Daoy (cell line): Measurements from ENCODE around the gene SLC25A33. TPM values are rescaled to one million over a fixed set of nuclear protein-coding genes. Genes with fewer than 3 reads are reported as not detected.
"Not testable (repeated sequence)": the region's sequence is repeated elsewhere in the genome, so short reads cannot be mapped to it uniquely, and the experiment has no call there.

Experiments
- DNase-seq: peaks from one replicate; pipeline ENCODE4 v3.0.0-alpha.2; 2015; ENCODE audit warnings: low read depth
- total RNA-seq: library from RNA; depleted of rRNA; stranded (reverse); fragments of >200 nt; shearing (Covaris generic); gene quantifications from 2 replicates; pipeline ENCODE4 v1.2.3, GENCODE V29; 2014; rRNA removed

Gene SLC25A33
- total RNA-seq, 1 experiment from 2014 or later = 17.4 TPM

GRCh38 chr1:9621032-9621431 is 81.8 kb downstream of the SLC25A33 start:
- DNase-seq = no peak

- DNase-seq = no peak
Observed at GRCh38 chr1:9624081-9624480, 84.8 kb downstream of the SLC25A33 start.

GRCh38 chr1:9625030-9625429 is 85.8 kb downstream of the SLC25A33 start:
- DNase-seq = not testable (repeated sequence)

GRCh38 chr1:9626201-9626608 is 86.9 kb downstream of the SLC25A33 start:
- no peak for DNase-seq

- DNase-seq = no peak
Observed at GRCh38 chr1:9628541-9629444, 89.5 kb downstream of the SLC25A33 start.

- no peak for DNase-seq
Observed at GRCh38 chr1:9629445-9630201, 90.4 kb downstream of the SLC25A33 start.

GRCh38 chr1:9630331-9631111 is 91.3 kb downstream of the SLC25A33 start:
- DNase-seq = no peak

- DNase-seq = no peak
Observed at GRCh38 chr1:9631613-9632012, 92.3 kb downstream of the SLC25A33 start.

- no peak for DNase-seq
Observed at GRCh38 chr1:9633493-9633892, 94.2 kb downstream of the SLC25A33 start.

GRCh38 chr1:9634582-9634981 is 95.3 kb downstream of the SLC25A33 start:
- DNase-seq = no peak

Other genes with a start within 250 kb of the SLC25A33 start
- 14.1 and 15.0 TPM in 2 replicates for gene SPSB1, start 246.6 kb upstream of the SLC25A33 start, total RNA-seq
- gene TMEM201, start 49.4 kb downstream of the SLC25A33 start, total RNA-seq = 6.0 and 9.0 TPM in 2 replicates
- gene PIK3CD, start 112.3 kb downstream of the SLC25A33 start, total RNA-seq = 10.4 and 11.1 TPM in 2 replicates